Stimulated activated CD8-positive, alpha-beta memory T cell treated with anti-CD3 and anti-CD28 coated beads, Interleukin-4, amount 100 ng/mL, for 1 hour (primary cell): ENCODE results near the gene NFIC.
"Not testable (repeated sequence)": the region's sequence is repeated elsewhere in the genome, so short reads cannot be mapped to it uniquely, and the experiment has no call there.

Experiments used
- DNase-seq, 2 donors: peaks; one replicate each; pipeline ENCODE4 v3.0.0-alpha.2; 2020; ENCODE audit warnings: low read depth in 2 of 2, low spot score in 1 of 2

Gene NFIC

GRCh38 chr19:3506384-3507340 is 140.3 kb downstream of the NFIC start:
- no peak for DNase-seq

GRCh38 chr19:3507371-3508120 is 141.2 kb downstream of the NFIC start:
- no peak for DNase-seq

DNA sequence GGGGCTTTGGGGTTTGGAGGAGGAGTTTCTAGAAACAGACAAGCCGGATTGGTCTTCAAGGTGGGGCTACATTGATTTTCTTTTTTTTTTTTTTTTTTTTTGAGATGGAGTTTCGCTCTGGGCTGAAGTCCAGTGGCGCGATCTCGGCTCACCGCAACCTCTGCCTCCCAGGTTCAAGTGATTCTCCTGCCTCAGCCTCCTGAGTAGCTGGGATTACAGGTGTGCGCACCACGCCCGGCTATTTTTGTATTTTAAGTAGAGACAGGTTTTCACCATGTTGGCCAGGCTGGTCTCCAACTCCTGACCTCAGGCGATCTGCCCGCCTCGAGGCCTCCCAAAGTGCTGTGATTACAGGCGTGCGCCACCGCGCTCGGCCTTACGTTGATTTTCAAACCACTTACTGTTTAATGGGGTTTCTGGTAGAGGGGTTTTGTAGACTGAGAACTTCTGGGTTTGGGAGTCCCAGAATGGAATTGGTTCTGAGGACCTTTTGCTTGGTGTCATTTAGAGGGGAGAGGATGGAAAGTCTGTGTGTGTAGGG is 141.8 kb downstream of the NFIC start:
- DNase-seq, result not testable (repeated sequence)

- no peak for DNase-seq
These were observed 142.6 kb downstream of the NFIC start for GRCh38 chr19:3508771-3509535.

GRCh38 chr19:3509566-3509989 is 143.2 kb downstream of the NFIC start:
- DNase-seq, result no peak

DNA sequence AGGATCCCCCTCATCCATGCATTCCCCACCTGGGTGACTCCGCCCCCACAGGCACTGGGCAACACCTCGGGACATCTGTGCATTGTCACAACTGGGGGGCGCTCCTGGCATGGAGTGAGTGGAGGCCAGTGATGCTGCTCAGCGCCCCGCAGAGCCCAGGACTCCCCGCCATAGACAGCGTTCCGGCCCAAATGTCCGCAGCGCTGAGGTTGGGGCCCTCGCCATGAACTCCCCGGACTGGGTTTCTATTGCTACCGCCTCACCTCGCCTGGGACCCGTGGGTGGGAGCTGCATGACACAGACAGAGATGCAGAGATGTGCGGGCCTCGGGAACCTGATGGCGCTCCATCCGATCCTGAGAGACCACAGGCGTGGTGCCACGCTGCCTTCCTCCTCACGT is 144.3 kb downstream of the NFIC start:
- DNase-seq, result no peak

DNA sequence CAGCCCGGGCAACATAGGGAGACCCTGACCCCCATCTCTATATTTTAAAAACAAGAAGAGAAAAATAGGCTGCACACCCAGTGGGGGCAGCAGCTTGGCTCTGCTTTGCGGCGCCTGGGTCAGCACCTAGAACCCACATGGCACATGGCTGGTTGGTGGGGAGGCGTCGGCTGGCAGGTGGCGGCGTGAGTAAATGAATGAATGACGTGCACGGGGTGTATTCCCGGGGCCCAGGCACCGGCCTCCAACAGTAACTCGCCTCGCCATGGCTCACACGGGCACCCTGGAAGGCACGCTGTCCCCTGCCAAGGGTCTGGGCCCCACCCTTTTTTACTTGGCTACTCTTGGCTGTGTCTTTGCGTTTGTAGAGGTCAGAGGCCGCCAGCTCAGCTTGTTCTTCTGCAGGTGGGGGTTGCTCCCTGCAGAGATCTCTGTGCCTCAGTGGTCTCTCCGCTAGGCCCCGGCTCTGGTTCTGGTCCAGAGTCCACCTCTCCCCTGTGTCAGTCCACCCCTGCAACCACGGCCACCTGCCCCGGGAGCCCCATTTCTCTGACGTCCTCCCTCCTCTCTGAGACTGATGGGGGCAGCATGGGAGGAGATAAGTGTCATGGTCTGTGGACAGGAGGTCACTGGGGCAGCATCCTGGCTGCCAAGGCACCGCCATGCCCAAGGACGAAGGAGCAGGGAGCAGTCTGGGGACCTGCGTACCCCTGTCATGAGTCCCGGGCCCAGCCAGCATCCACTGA is 145.3 kb downstream of the NFIC start:
- DNase-seq, result no peak

DNA sequence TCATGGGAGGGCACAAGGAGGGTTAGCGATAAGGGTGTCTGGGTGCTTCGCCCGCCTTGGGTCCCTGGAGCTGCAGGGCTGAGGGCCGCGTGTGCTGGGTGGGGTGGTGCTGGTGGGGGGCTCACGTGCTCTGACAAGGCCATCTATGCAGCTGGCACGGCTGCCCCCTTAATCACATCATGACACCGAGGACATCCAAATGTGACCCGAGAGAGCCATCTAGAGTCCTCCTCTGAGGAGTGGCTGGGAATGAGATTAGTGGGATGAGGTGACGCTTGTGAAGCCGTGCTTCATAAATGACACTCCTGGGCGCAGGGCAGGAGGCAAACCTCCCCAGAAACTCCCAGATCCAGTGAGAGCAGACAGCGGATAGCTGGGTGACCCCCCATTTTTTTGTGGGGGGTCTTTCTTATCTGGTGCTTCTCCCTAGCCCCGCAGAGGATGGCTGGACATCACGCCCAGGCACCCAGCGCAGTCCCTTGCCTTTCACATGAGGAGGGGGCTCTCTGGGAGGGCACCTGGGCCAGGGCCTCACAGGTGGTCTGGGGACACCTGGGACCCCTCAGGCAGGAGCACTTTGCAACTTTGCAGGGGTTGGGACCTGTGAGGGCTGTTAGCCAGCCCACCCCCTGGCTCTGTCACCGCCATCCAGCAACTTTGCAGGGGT is 146.3 kb downstream of the NFIC start:
- no peak for DNase-seq

DNA sequence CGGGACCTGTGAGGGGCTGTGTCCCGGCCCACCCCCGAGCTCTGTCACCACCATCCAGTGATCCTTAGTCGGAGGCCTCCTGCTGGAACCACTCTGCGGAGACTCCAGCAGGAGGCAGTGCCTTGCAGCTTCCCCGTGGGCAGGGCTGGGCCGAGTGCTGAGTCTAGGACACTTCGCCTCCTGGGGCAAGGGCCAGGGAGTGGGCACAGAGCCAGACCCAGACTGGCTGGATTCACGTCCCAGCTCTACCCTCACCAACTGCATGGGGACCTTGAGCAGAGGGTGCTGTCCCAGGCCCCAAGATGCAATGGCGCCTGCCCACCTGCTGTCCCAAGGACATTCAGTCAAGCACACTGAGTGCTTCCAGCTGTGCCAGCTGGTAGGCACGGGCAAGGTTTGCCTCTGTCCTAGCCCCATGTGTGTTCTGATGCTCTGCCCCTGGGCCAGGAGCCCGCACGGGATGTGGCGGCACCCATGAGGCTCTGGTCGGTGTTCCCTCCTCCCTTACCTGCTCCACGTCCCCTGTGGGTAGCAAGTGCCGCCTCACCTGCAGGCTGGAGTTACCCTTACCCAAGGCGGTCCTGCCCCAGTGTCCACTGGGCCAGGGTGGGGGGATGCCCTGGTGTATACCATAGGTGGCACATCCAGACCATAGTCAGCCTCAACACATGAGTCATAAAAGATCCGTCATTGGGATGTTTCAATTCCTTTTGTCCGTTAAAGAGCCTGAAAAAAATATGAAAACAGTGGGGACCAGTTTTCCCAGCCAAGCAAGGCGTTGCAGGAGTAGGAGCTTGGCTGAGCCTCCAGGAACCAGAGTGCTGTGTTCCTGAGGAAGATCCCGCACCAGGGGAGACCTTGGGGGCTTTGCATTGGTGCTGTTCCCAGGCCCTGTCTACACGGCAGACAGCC is 147.1 kb downstream of the NFIC start:
- no peak for DNase-seq

DNA sequence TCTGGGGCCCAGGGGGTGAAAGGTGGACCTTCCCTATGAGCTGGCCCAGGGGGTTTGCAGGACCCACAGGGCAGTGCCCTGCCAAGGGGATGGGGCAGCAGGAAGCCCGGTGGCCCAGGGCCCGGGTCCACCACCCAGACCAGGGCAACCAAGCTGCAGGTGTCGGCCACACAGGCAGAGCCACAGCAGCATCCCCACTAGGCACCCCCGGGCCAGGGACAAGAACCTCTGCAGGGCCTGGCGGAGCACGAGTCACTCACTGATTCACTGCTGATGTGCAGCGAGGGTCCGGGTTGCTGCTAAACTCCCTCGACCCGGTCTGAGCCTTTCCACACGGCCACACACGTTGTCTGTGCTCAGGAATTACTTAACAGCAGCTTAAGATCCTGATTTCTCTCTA is 148.5 kb downstream of the NFIC start:
- DNase-seq, result no peak

GRCh38 chr19:3515891-3516422 is 149.6 kb downstream of the NFIC start:
- no peak for DNase-seq

DNA sequence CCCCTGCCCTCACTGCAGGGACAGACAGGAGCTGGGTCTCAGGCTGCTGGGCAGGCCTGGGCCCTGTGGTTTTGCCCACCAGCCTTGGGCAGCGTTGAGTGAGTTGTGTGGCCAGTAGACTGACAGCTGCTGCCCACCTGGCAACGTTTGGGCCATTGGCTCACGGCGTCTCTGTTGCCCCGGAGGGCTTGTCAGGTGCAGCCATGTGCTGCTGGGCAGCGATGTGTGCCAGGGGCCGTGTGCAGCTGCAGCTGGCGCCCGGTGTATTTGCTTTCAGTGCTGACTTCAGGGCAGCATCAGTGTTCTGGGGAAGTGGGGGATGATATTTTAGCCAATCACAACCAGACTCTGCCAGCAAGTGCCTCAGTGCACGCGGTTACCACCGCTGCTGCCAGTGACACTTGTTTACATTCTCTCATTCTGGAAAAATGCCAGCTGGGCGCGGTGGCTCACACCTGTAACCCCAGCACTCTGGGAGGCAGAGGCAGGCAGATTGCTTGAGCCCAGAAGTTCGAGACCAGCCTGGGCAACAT is 150.4 kb downstream of the NFIC start:
- DNase-seq, result no peak

DNA sequence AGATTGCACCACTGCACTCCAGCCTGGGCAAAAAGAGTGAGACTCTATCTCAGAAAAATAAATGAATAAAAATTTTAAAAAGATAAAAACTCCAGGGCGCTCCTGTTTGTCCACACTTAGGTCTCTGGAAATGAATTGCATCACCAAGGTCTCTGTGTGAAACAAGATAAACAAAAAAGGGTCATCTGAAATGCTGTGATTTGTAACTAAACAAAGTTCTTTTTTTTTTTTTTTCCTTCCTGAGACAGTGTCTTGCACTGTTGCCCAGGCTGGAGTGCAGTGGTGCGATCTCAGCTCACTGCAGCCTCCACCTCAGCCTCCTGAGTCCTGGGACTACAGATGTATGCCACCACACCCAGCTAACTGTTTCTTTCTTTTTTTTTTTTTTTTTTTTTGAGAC is 151.3 kb downstream of the NFIC start:
- DNase-seq, result no peak

GRCh38 chr19:3518255-3518654 is 151.9 kb downstream of the NFIC start:
- no peak for DNase-seq

- DNase-seq, result no peak
These were observed 152.3 kb downstream of the NFIC start for GRCh38 chr19:3518659-3519058.
